Gastroesophageal sphincter (tissue), 3 donors: Measurements from ENCODE around the gene PLCB1.

Source experiments
- CTCF ChIP-seq, 4 experiments: fragments of 200-600 bp in 2 of 4; fragments of 450-650 bp in 2 of 4; sonication (generic) in 1 of 4; IDR thresholded peaks; one replicate each; pipeline ENCODE4 v1.5.1; 2017 to 2019; ENCODE audit warnings: antibody characterized with exemption in 4 of 4, mild to moderate bottlenecking in 2 of 4, moderate library complexity in 2 of 4
- EP300 ChIP-seq: sonication (generic); formaldehyde crosslinking; IDR thresholded peaks from one replicate; pipeline ENCODE4 v1.6.1; 2017; ENCODE audit warnings: antibody characterized with exemption, mild to moderate bottlenecking
- POLR2A ChIP-seq, 2 donors: fragments of 450-650 bp; IDR thresholded peaks; one replicate each; pipeline ENCODE4 v1.6.1; 2017; ENCODE audit warnings: antibody characterized with exemption in 2 of 2, mild to moderate bottlenecking in 2 of 2, moderate library complexity in 1 of 2
- POLR2AphosphoS5 ChIP-seq: sonication (generic); formaldehyde crosslinking; IDR thresholded peaks from one replicate; pipeline ENCODE4 v1.6.1; 2017; ENCODE audit warnings: antibody characterized with exemption

- TF ChIP-seq POLR2A (IDR thresholded peaks at IDR 0.05), result no peak
- TF ChIP-seq CTCF (IDR thresholded peaks at IDR 0.05), result no peak
- TF ChIP-seq POLR2AphosphoS5, result no peak
- TF ChIP-seq EP300, result no peak
Observed at GRCh38 chr20:8457978-8458377, 325.9 kb downstream of the PLCB1 start.
